ENCODE results near the gene DUSP16. TPM values are rescaled to one million over a fixed set of nuclear protein-coding genes. Genes with fewer than 3 reads are reported as not detected.

The DUSP16 gene
- total and polyA plus RNA-seq, 2 experiments from 2014 or later, result 11.7 to 59.4 TPM

DNA sequence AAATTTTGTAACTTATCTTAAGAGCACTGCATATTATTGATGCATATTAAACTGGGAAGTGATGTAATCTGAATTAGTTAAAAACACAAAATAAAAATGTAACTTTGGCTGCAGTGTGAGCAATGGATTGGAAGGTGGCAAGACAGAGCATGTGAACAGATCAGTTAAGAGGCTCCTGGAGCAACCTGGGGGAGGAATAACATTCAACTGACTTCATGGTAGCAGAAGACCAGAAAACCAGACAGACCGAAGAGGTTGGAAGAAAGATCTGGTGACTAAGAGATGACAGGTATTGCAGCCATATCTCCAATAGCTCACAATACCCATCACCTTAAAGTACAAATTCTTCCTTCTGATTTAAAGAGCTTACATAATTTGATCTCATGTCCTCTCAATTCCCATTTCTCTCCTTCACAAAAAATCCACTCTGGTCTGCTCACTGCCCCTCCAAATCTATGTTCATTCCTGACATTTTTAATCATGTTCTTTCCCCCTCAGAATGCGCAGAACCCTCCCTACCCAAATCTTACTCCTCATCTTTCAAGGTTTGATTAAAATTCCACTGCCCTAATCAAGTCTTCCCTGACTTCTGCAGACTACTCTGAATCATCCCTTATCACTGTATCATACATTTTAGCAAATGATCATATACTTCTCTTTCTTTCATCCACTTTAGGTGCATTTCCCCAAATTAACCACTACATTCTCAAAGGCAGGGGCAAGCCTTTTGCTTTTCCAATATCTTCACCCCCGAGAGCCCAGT, 51.5 kb downstream of the DUSP16 start:
- peaks cover 51% of the 10 kb centered on the region for H3K4me1 Mint-ChIP-seq
- H3K27ac Mint-ChIP-seq, result no peak overlapping the region
- peaks cover 4% of the 10 kb centered on the region; the same call in 1 of the 2 replicates for H4K20me1 ChIP-seq (replicated peaks; ENCODE audit: insufficient read depth)

DNA sequence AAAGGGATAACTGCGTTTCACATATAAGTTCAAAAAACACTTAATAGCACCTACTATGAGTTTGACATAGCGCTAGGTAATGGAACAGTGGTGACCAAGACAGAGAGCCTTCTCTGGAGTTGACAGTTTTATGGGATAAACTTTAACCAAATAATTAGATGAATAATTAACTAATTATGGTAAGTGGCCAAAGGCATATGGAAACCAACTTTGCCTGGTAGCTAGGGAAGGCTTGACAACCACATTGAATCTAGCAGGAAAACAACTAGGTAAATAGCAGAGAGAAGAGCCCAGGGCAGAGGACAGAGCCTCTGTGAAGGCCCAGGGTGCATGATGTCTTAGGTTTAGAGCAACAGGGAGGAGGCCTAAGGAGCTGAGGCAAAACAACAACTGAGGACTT, 52.1 kb downstream of the DUSP16 start:
- H3K4me3 Mint-ChIP-seq, result no peak overlapping the region
- DNase-seq (ENCODE audit: low spot score) (no peak), ATAC-seq (no peak; the same call in 2 of the 3 replicates)
- H3K4me1 Mint-ChIP-seq, result peaks cover 56% of the 10 kb centered on the region
- peaks cover 49% of the 10 kb centered on the region for H3K4me1 ChIP-seq (ENCODE audit: insufficient read depth)
- no peak overlapping the region for H3K4me2 ChIP-seq
- no peaks in the 10 kb centered on the region for H3K9me2 ChIP-seq (ENCODE audit: insufficient read depth)
- H3K27ac Mint-ChIP-seq, result no peak overlapping the region
- H4K20me1 ChIP-seq (replicated peaks; ENCODE audit: insufficient read depth), result peaks cover 4% of the 10 kb centered on the region; the same call in 1 of the 2 replicates
- no peaks in the 10 kb centered on the region for H3K36me3 ChIP-seq (ENCODE audit: insufficient read depth)
- no peaks in the 10 kb centered on the region for H3K9me3 Mint-ChIP-seq
- TF ChIP-seq EZH2 (IDR thresholded peaks at IDR 0.05; ENCODE audit: low read depth, unreplicated experiment) (no peak), EZH2phosphoT487 (IDR thresholded peaks at IDR 0.05; ENCODE audit: unreplicated experiment) (no peak), NANOG (IDR thresholded peaks at IDR 0.05; ENCODE audit: borderline replicate concordance) (no peak), STAT1 (IDR thresholded peaks at IDR 0.05; ENCODE audit: unreplicated experiment) (no peak), ZNF331 (CRISPR knock-in tag; IDR thresholded peaks at IDR 0.05; ENCODE audit: low read depth) (no peak), CREB1 (CRISPR knock-in tag; IDR thresholded peaks at IDR 0.05; ENCODE audit: low read depth) (no peak), JUNB (IDR thresholded peaks at IDR 0.05; ENCODE audit: unreplicated experiment) (no peak), ZNF114 (CRISPR knock-in tag; IDR thresholded peaks at IDR 0.05) (no peak), POLR2AphosphoS5 (IDR thresholded peaks at IDR 0.05; ENCODE audit: low read depth) (no peak)
- TF ChIP-seq, protein P1, sequence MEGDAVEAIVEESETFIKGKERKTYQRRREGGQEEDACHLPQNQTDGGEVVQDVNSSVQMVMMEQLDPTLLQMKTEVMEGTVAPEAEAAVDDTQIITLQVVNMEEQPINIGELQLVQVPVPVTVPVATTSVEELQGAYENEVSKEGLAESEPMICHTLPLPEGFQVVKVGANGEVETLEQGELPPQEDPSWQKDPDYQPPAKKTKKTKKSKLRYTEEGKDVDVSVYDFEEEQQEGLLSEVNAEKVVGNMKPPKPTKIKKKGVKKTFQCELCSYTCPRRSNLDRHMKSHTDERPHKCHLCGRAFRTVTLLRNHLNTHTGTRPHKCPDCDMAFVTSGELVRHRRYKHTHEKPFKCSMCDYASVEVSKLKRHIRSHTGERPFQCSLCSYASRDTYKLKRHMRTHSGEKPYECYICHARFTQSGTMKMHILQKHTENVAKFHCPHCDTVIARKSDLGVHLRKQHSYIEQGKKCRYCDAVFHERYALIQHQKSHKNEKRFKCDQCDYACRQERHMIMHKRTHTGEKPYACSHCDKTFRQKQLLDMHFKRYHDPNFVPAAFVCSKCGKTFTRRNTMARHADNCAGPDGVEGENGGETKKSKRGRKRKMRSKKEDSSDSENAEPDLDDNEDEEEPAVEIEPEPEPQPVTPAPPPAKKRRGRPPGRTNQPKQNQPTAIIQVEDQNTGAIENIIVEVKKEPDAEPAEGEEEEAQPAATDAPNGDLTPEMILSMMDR (conservative IDR thresholded peaks at IDR 0.05; ENCODE audit: low read depth in 2 of 2), result no peak
- TF ChIP-seq, protein P2, sequence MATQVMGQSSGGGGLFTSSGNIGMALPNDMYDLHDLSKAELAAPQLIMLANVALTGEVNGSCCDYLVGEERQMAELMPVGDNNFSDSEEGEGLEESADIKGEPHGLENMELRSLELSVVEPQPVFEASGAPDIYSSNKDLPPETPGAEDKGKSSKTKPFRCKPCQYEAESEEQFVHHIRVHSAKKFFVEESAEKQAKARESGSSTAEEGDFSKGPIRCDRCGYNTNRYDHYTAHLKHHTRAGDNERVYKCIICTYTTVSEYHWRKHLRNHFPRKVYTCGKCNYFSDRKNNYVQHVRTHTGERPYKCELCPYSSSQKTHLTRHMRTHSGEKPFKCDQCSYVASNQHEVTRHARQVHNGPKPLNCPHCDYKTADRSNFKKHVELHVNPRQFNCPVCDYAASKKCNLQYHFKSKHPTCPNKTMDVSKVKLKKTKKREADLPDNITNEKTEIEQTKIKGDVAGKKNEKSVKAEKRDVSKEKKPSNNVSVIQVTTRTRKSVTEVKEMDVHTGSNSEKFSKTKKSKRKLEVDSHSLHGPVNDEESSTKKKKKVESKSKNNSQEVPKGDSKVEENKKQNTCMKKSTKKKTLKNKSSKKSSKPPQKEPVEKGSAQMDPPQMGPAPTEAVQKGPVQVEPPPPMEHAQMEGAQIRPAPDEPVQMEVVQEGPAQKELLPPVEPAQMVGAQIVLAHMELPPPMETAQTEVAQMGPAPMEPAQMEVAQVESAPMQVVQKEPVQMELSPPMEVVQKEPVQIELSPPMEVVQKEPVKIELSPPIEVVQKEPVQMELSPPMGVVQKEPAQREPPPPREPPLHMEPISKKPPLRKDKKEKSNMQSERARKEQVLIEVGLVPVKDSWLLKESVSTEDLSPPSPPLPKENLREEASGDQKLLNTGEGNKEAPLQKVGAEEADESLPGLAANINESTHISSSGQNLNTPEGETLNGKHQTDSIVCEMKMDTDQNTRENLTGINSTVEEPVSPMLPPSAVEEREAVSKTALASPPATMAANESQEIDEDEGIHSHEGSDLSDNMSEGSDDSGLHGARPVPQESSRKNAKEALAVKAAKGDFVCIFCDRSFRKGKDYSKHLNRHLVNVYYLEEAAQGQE (IDR thresholded peaks at IDR 0.05; ENCODE audit: unreplicated experiment), result no peak
- TF ChIP-seq, protein P3, sequence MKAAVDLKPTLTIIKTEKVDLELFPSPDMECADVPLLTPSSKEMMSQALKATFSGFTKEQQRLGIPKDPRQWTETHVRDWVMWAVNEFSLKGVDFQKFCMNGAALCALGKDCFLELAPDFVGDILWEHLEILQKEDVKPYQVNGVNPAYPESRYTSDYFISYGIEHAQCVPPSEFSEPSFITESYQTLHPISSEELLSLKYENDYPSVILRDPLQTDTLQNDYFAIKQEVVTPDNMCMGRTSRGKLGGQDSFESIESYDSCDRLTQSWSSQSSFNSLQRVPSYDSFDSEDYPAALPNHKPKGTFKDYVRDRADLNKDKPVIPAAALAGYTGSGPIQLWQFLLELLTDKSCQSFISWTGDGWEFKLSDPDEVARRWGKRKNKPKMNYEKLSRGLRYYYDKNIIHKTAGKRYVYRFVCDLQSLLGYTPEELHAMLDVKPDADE (IDR thresholded peaks at IDR 0.05), result no peak
- no peak overlapping the region for H2AFZ ChIP-seq
- peaks cover 4% of the 10 kb centered on the region; the same call in 2 of the 3 replicates for H3K36me3 Mint-ChIP-seq (ENCODE audit: low read depth)
- no peak overlapping the region for H3K27ac ChIP-seq (ENCODE audit: low read depth)
- H3F3A ChIP-seq (replicated peaks; ENCODE audit: low read depth), result no peaks in the 10 kb centered on the region
- peaks cover 7% of the 10 kb centered on the region for H3K27me3 Mint-ChIP-seq (ENCODE audit: insufficient read depth, low read depth, poor library complexity)
- H3K4me3 ChIP-seq, result no peak overlapping the region
- H3K79me2 ChIP-seq (replicated peaks; ENCODE audit: insufficient read depth), result peaks cover 98% of the 10 kb centered on the region
- H3K27me3 ChIP-seq (ENCODE audit: insufficient read depth), result no peaks in the 10 kb centered on the region

More for the DNA sequence above, 51.5 kb downstream of the DUSP16 start:
- H3K9me3 Mint-ChIP-seq, result no peaks in the 10 kb centered on the region
- Histone ChIP-seq H2AFZ (no peak overlapping the region), H3K27ac (ENCODE audit: low read depth) (no peak overlapping the region), H3F3A (replicated peaks; ENCODE audit: low read depth) (no peaks in the 10 kb centered on the region), H3K4me1 (ENCODE audit: insufficient read depth) (peaks cover 42% of the 10 kb centered on the region), H3K9me2 (ENCODE audit: insufficient read depth) (no peaks in the 10 kb centered on the region), H3K4me2 (no peak overlapping the region), H3K4me3 (no peak overlapping the region), H3K27me3 (ENCODE audit: insufficient read depth) (no peaks in the 10 kb centered on the region), H3K79me2 (replicated peaks; ENCODE audit: insufficient read depth) (peaks cover 98% of the 10 kb centered on the region), H3K36me3 (ENCODE audit: insufficient read depth) (no peaks in the 10 kb centered on the region)
- TF ChIP-seq JUNB (IDR thresholded peaks at IDR 0.05; ENCODE audit: unreplicated experiment) (no peak), ZNF114 (CRISPR knock-in tag; IDR thresholded peaks at IDR 0.05) (no peak), EZH2phosphoT487 (IDR thresholded peaks at IDR 0.05; ENCODE audit: unreplicated experiment) (no peak), STAT1 (IDR thresholded peaks at IDR 0.05; ENCODE audit: unreplicated experiment) (no peak)
- TF ChIP-seq, protein P1 (conservative IDR thresholded peaks at IDR 0.05; ENCODE audit: low read depth in 2 of 2), result no peak
- H3K27me3 Mint-ChIP-seq (ENCODE audit: insufficient read depth, low read depth, poor library complexity), result peaks cover 7% of the 10 kb centered on the region
- H3K4me3 Mint-ChIP-seq, result no peak overlapping the region
- H3K36me3 Mint-ChIP-seq (ENCODE audit: low read depth), result peaks cover 5% of the 10 kb centered on the region; the same call in 2 of the 3 replicates
- no peak for ATAC-seq
- no peak for DNase-seq (ENCODE audit: low spot score)

All from GM23338 (cell line).